Progenitor cell of endocrine pancreas (in vitro differentiated cells): ENCODE measurements around the gene ACKR2. TPM values are rescaled to one million over a fixed set of nuclear protein-coding genes. Genes with fewer than 3 reads are reported as not detected.

Experiments
- DNase-seq: peaks from one replicate; pipeline ENCODE4 v3.0.0; 2021; ENCODE audit warnings: low spot score; ENCODE audit not compliant: unreplicated experiment
- H3K27ac Mint-ChIP-seq: 2 replicates; pipeline ENCODE4 v1.8.0; 2021; ENCODE audit warnings: mild to moderate bottlenecking, moderate library complexity, mixed read lengths
- H3K27me3 Mint-ChIP-seq: 2 replicates; pipeline ENCODE4 v1.8.0; 2021; ENCODE audit warnings: mixed read lengths
- H3K36me3 Mint-ChIP-seq: 2 replicates; pipeline ENCODE4 v1.8.0; 2022; ENCODE audit warnings: mixed read lengths; ENCODE audit not compliant: insufficient read depth
- H3K4me1 Mint-ChIP-seq: 2 replicates; pipeline ENCODE4 v1.8.0; 2021; ENCODE audit warnings: low read depth, mixed read lengths
- H3K4me3 Mint-ChIP-seq: 2 replicates; pipeline ENCODE4 v1.8.0; 2021; ENCODE audit warnings: low read depth, mild to moderate bottlenecking, moderate library complexity, mixed read lengths
- H3K9me3 Mint-ChIP-seq: 2 replicates; pipeline ENCODE4 v1.8.0; 2021; ENCODE audit warnings: low read depth, mixed read lengths
- total RNA-seq: library from RNA; stranded (reverse); gene quantifications from 2 replicates; pipeline ENCODE4 v1.2.1, GENCODE V29; 2021
- TF ChIP-seq, protein P1 (sequence below): fragments of 200-600 bp; sonication (generic); IDR thresholded peaks from one replicate; pipeline ENCODE4 v1.5.0; 2021; ENCODE audit warnings: antibody characterized with exemption, mild to moderate bottlenecking; ENCODE audit not compliant: unreplicated experiment

Gene ACKR2
- total RNA-seq, 1 donor from 2014 or later = 0.60 TPM

DNA sequence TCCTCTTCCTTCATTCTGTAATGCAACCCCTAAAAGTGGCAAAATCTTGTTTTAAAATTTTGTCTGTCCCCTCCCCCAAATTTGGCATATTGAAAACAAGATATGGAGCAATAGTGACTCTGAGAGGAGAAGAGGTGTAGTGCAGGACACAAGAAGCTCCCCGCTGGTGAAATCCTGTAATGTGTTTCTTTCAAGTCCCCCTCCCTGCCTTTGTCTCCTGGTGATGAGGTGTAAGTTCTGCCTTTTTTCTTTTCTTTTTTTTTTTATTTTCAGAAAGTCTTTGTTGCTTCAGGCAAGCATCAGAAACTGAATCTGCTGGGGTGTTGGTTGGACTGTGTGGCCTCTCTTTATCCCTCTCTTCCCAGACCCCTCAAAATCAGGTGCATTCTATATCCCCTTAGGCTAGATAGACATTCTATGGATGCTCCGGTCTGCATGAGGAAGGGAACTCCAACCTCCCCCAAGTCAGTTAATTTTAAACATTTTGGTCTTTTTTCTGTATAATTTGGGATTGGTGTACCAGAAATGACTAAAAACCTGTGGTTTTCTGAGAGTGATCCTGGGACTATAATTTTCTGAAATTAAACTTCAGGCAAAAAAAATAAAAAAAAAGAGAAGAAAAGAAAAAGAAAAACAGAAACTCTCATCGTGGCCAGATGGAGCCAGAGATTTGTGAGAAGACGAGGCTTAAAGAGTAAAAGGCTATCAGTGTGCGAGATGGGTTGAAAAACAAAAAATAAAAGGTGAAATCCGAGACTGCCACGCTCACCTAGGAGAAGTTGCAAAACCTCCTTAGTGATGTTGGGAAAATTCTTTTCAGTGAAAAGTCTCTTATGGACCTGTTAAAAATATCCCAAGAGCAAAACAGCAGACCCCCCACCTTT, 21.4 kb downstream of the ACKR2 start:
- no peak for DNase-seq
- Mint-ChIP-seq H3K4me3 (no peak overlapping the region), H3K9me3 (no peaks in the 10 kb centered on the region), H3K27ac (no peak overlapping the region), H3K4me1 (peaks cover 11% of the 10 kb centered on the region), H3K27me3 (peaks cover 1% of the 10 kb centered on the region), H3K36me3 (no peaks in the 10 kb centered on the region)
- TF ChIP-seq, protein P1, sequence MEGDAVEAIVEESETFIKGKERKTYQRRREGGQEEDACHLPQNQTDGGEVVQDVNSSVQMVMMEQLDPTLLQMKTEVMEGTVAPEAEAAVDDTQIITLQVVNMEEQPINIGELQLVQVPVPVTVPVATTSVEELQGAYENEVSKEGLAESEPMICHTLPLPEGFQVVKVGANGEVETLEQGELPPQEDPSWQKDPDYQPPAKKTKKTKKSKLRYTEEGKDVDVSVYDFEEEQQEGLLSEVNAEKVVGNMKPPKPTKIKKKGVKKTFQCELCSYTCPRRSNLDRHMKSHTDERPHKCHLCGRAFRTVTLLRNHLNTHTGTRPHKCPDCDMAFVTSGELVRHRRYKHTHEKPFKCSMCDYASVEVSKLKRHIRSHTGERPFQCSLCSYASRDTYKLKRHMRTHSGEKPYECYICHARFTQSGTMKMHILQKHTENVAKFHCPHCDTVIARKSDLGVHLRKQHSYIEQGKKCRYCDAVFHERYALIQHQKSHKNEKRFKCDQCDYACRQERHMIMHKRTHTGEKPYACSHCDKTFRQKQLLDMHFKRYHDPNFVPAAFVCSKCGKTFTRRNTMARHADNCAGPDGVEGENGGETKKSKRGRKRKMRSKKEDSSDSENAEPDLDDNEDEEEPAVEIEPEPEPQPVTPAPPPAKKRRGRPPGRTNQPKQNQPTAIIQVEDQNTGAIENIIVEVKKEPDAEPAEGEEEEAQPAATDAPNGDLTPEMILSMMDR = peak; percentile 63

DNA sequence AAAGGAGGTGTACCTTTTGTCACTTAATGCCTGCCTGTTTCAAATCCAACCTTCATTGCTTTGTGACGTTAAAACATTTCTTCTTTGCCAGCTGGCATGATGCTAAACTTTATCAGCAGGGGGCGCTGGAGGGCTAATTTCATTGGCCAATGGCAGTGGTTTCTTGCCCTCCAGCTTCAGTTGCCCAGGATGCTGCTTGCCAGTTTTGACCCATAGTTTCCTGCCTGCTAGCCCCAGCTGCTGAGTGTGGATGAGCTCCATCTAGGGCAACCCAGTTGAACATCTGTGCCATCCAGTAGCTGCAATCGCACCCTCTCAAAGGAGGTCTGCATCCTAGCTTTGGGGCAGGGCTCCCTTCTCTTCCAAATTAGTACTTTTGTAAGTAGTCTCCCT, 22.1 kb downstream of the ACKR2 start:
- Mint-ChIP-seq H3K9me3 (no peaks in the 10 kb centered on the region), H3K4me1 (peaks cover 11% of the 10 kb centered on the region), H3K27ac (no peak overlapping the region), H3K27me3 (peaks cover 3% of the 10 kb centered on the region), H3K4me3 (no peak overlapping the region), H3K36me3 (no peaks in the 10 kb centered on the region)
- TF ChIP-seq, protein P1 = peak; percentile 76
- peak; percentile 72 for DNase-seq

DNA sequence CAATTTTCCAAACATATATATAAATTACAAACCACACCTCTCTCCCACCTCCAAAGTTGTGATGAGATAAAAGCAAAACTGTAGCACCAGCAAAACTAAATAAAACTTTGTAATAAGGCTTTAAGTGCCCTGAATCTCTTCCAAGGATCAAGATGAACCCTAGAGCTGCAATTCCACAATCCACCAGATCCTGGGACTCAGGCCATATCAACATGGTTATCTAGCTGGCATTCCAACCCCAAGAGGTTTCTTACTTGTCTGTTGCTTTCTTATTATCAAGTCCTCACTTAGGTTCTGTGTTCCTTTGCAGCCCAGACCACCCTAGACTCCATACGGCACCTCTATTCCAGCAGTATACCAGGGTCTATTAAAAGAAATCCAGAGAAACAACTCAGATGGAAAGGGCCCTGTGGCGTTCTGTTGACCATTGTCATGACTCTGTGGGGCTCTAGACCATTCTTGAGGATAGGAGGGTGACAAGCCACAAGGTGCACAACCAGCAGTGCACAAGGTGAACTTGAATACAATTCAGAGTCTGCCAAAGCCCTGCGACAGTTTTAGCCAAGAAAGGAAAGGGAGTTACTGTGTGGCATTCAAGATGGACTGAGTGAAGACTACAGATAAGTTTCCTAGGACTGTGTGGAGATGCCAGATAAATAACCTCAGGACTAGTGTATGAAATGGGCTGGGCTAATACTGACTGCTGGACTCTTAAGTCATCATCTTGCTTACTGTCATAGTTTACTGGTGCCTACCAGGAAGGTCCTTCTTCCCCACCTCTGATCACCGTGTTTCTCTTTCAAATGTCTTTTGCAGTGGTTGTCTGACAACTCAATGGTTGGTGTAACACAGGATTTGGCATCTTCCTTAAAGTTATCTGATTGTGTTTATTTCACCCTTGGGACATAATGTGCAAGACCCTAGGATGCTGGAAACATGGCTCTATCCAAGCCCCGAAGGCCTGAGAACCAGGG, 27.2 kb downstream of the ACKR2 start:
- DNase-seq = no peak
- H3K36me3 Mint-ChIP-seq = no peaks in the 10 kb centered on the region
- TF ChIP-seq, protein P1 = no peak
- H3K27ac Mint-ChIP-seq = no peak overlapping the region
- no peaks in the 10 kb centered on the region for H3K9me3 Mint-ChIP-seq
- H3K4me1 Mint-ChIP-seq = no peaks in the 10 kb centered on the region
- H3K27me3 Mint-ChIP-seq = peaks cover 3% of the 10 kb centered on the region
- no peak overlapping the region for H3K4me3 Mint-ChIP-seq

DNA sequence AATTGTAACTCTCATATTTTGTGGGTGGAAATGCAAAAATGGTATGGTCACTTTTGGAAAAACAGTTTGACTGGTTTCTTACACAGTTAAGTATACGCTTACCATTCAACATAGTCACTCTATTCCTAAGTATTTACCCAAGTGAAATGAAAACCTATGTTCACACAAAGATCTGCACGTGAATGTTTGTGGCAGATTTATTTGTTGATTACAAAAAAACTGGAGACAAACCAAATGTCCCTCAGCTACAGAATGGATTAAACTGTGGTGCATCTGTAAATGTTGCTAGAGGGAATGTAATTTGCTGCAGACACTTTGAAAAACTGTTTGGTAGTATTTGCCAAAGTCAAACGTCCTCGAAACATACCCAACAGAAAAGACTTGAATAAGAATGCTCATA, 29.3 kb downstream of the ACKR2 start:
- TF ChIP-seq, protein P1 = no peak
- H3K36me3 Mint-ChIP-seq = no peaks in the 10 kb centered on the region
- H3K27ac Mint-ChIP-seq = no peak overlapping the region
- H3K27me3 Mint-ChIP-seq = peaks cover 7% of the 10 kb centered on the region
- H3K4me3 Mint-ChIP-seq = no peak overlapping the region
- H3K9me3 Mint-ChIP-seq = no peaks in the 10 kb centered on the region
- DNase-seq = no peak
- no peaks in the 10 kb centered on the region for H3K4me1 Mint-ChIP-seq

DNA sequence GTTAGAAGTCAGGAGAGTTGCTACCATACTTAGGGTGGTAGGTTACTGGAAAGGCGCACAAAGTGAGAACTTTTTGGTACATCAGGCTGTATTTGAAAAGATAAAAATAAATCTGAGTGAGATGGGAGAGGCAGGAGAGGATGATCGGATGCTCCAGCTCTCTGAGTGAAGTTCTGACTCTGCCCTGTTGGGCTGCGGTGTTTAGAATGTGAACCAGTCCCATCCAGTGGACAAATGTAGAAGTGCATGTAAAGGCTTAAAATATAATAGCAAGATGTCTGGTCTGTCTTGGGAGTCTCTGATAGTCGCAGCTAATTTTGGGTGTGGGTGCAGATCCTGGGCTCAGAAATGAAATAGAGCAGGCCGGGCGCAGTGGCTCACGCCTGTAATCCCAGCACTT, 30.4 kb downstream of the ACKR2 start:
- H3K4me3 Mint-ChIP-seq = no peak overlapping the region
- TF ChIP-seq, protein P1 = peak; percentile 71
- H3K9me3 Mint-ChIP-seq = no peaks in the 10 kb centered on the region
- H3K4me1 Mint-ChIP-seq = peaks cover 6% of the 10 kb centered on the region
- DNase-seq = no peak
- peaks cover 11% of the 10 kb centered on the region for H3K27me3 Mint-ChIP-seq
- H3K27ac Mint-ChIP-seq = no peak overlapping the region
- H3K36me3 Mint-ChIP-seq = no peaks in the 10 kb centered on the region
